Panc1 (cell line): ENCODE measurements around the gene CEP192.

Experiments used
- REST ChIP-seq, 2 experiments: IDR thresholded peaks; 2 replicates each; pipeline ENCODE4 v1.6.1; 2011 to 2012; ENCODE audit warnings: low read depth in 2 of 2, control low read depth in 1 of 2, low read length in 1 of 2, mild to moderate bottlenecking in 1 of 2, moderate library complexity in 1 of 2; ENCODE audit not compliant: insufficient read depth in 1 of 2
- TF ChIP-seq, protein P1 (sequence below): fragments of 450-650 bp; IDR thresholded peaks from 2 replicates; pipeline ENCODE4 v1.5.1; 2017; ENCODE audit warnings: mild to moderate bottlenecking

DNA sequence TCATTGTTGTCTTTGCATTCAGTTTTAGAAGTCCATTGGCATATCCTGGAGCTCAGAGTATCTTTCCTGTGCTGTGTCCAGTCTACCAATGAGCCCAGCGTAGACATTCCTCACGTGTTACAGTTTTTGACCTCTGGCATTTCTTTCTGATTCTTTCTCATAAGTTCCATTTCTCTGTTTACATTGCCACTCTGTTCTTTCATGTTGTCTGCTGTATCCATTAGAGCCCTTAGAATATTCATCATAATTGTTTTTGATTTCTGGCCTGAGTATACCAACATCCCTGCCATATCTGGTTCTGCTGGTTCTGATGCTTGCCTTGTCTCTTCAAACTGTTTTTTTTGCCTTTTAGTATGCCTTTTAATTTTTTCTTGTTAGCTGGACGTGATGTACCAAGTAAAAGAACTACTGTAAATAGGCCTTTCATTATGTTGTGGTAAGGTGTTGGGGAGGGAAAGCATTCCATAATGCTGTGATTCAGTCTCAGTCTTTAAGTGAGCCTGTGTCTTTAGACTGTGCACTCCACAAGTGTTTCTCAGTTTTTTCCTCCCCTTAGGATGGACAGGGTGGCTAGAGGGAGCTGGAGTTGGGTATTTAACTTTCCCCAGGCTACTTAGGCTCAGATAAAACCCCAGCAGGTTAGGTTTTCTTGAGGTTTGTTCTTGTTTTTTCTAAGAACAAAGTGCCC, 35.6 kb downstream of the CEP192 start:
- TF ChIP-seq, protein P1, sequence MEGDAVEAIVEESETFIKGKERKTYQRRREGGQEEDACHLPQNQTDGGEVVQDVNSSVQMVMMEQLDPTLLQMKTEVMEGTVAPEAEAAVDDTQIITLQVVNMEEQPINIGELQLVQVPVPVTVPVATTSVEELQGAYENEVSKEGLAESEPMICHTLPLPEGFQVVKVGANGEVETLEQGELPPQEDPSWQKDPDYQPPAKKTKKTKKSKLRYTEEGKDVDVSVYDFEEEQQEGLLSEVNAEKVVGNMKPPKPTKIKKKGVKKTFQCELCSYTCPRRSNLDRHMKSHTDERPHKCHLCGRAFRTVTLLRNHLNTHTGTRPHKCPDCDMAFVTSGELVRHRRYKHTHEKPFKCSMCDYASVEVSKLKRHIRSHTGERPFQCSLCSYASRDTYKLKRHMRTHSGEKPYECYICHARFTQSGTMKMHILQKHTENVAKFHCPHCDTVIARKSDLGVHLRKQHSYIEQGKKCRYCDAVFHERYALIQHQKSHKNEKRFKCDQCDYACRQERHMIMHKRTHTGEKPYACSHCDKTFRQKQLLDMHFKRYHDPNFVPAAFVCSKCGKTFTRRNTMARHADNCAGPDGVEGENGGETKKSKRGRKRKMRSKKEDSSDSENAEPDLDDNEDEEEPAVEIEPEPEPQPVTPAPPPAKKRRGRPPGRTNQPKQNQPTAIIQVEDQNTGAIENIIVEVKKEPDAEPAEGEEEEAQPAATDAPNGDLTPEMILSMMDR: no peak
- no peak for TF ChIP-seq REST (IDR thresholded peaks at IDR 0.05; ENCODE audit: insufficient read depth in 1 of 2, low read depth in 2 of 2, low read length in 1 of 2)
